Neutrophil (primary cell): ENCODE data around the gene DCDC1.

Experiments used
- H3K27ac ChIP-seq: fragments of 200-600 bp; sonication (generic); 2 replicates; pipeline ENCODE4 v1.5.1; 2016; ENCODE audit warnings: mild to moderate bottlenecking, moderate library complexity
- H3K27me3 ChIP-seq: fragments of 200-600 bp; sonication (generic); 2 replicates; pipeline ENCODE4 v1.6.0; 2016; ENCODE audit warnings: mild to moderate bottlenecking
- H3K36me3 ChIP-seq: fragments of 200-600 bp; sonication (generic); 2 replicates; pipeline ENCODE4 v1.5.1; 2017
- H3K4me1 ChIP-seq, 2 experiments: fragments of 200-600 bp in 1 of 2; sonication (generic) in 1 of 2; 1 replicate in 1 of 2; 2 replicates in 1 of 2; pipeline versions ENCODE4 v1.5.1 to v1.6.1; 2013 to 2016; ENCODE audit warnings: low read depth in 1 of 2, low read length in 1 of 2, mild to moderate bottlenecking in 1 of 2, moderate library complexity in 1 of 2; ENCODE audit not compliant: control insufficient read depth in 1 of 2, insufficient read depth in 1 of 2
- H3K4me3 ChIP-seq, 2 experiments: fragments of 200-600 bp in 1 of 2; sonication (generic) in 1 of 2; 1 replicate in 1 of 2; 2 replicates in 1 of 2; pipeline ENCODE4 v1.5.1; 2013 to 2016; ENCODE audit warnings: low read depth in 1 of 2, low read length in 1 of 2, mild to moderate bottlenecking in 1 of 2, moderate library complexity in 1 of 2
- H3K9me3 ChIP-seq: fragments of 200-600 bp; sonication (generic); 2 replicates; pipeline ENCODE4 v1.5.1; 2016
- CTCF ChIP-seq: fragments of 200-600 bp; sonication (generic); IDR thresholded peaks from 2 replicates; pipeline ENCODE4 v1.5.1; 2016; ENCODE audit warnings: antibody characterized with exemption

Gene DCDC1

GRCh38 chr11:31414338-31414737, 44.8 kb upstream of the DCDC1 start:
- H3K9me3 ChIP-seq: no peaks in the 10 kb centered on the region
- no peak overlapping the region for H3K4me3 ChIP-seq
- no peaks in the 10 kb centered on the region for H3K4me1 ChIP-seq
- TF ChIP-seq CTCF: no peak
- no peaks in the 10 kb centered on the region for H3K27me3 ChIP-seq
- H3K36me3 ChIP-seq: no peaks in the 10 kb centered on the region
- no peak overlapping the region for H3K27ac ChIP-seq

GRCh38 chr11:31412946-31413345, 43.4 kb upstream of the DCDC1 start:
- Histone ChIP-seq H3K36me3 (no peaks in the 10 kb centered on the region), H3K4me1 (no peaks in the 10 kb centered on the region), H3K9me3 (no peaks in the 10 kb centered on the region), H3K27ac (no peak overlapping the region), H3K4me3 (no peak overlapping the region), H3K27me3 (no peaks in the 10 kb centered on the region)
- no peak for TF ChIP-seq CTCF

GRCh38 chr11:31408201-31408600, 38.7 kb upstream of the DCDC1 start:
- Histone ChIP-seq H3K4me3 (no peak overlapping the region), H3K36me3 (no peaks in the 10 kb centered on the region), H3K4me1 (no peaks in the 10 kb centered on the region), H3K9me3 (no peaks in the 10 kb centered on the region), H3K27ac (no peak overlapping the region), H3K27me3 (no peaks in the 10 kb centered on the region)
- no peak for TF ChIP-seq CTCF

- no peak overlapping the region for H3K27ac ChIP-seq
- H3K27me3 ChIP-seq: no peaks in the 10 kb centered on the region
- no peaks in the 10 kb centered on the region for H3K4me1 ChIP-seq
- H3K9me3 ChIP-seq: no peaks in the 10 kb centered on the region
- no peak for TF ChIP-seq CTCF
- no peak overlapping the region for H3K4me3 ChIP-seq
- no peaks in the 10 kb centered on the region for H3K36me3 ChIP-seq
These were observed 35.1 kb upstream of the DCDC1 start for GRCh38 chr11:31404614-31405013.

- Histone ChIP-seq H3K4me1 (no peaks in the 10 kb centered on the region), H3K9me3 (no peaks in the 10 kb centered on the region), H3K27ac (no peak overlapping the region), H3K4me3 (no peak overlapping the region), H3K36me3 (no peaks in the 10 kb centered on the region), H3K27me3 (no peaks in the 10 kb centered on the region)
- no peak for TF ChIP-seq CTCF
These were observed 27.8 kb upstream of the DCDC1 start for GRCh38 chr11:31397239-31397834.

GRCh38 chr11:31387379-31387778, 17.8 kb upstream of the DCDC1 start:
- no peaks in the 10 kb centered on the region for H3K4me1 ChIP-seq
- no peaks in the 10 kb centered on the region for H3K36me3 ChIP-seq

More at GRCh38 chr11:31387379-31387778, 17.8 kb upstream of the DCDC1 start:
- TF ChIP-seq CTCF: no peak
- H3K9me3 ChIP-seq: no peaks in the 10 kb centered on the region
- no peaks in the 10 kb centered on the region for H3K27me3 ChIP-seq
- no peak overlapping the region for H3K27ac ChIP-seq
- H3K4me3 ChIP-seq: no peak overlapping the region
